Breast epithelium (tissue), 3 donors: ENCODE data around the gene RPL29.

Experiments used
- CTCF ChIP-seq, 3 donors: fragments of 450-650 bp; IDR thresholded peaks; one replicate each; pipeline ENCODE4 v1.5.1; 2016 to 2017; ENCODE audit warnings: antibody characterized with exemption in 3 of 3, mild to moderate bottlenecking in 3 of 3, moderate library complexity in 3 of 3
- POLR2A ChIP-seq: fragments of 450-650 bp; IDR thresholded peaks from one replicate; pipeline ENCODE4 v1.6.1; 2016; ENCODE audit warnings: antibody characterized with exemption, mild to moderate bottlenecking, moderate library complexity
- POLR2AphosphoS5 ChIP-seq, 3 donors: sonication (generic); formaldehyde crosslinking; IDR thresholded peaks; one replicate each; pipeline ENCODE4 v1.6.1; 2017; ENCODE audit warnings: antibody characterized with exemption in 3 of 3

GRCh38 chr3:52034212-52034611 lies 38.5 kb upstream of the RPL29 start:
- TF ChIP-seq CTCF (IDR thresholded peaks at IDR 0.05) (no peak), POLR2A (no peak), POLR2AphosphoS5 (IDR thresholded peaks at IDR 0.05) (no peak)
